H1 (cell line): ENCODE measurements around the gene SLCO2A1. TPM values are rescaled to one million over a fixed set of nuclear protein-coding genes. Genes with fewer than 3 reads are reported as not detected.

Experiments used
- CTCF ChIA-PET: fragments of 300-600 bp; sonication (Branson Sonifier 250); formaldehyde crosslinking; loops from one replicate; lab custom pipeline; 2021; ENCODE audit not compliant: partially characterized antibody; lab: Charles Lee
- POLR2A ChIA-PET: fragments of 300-600 bp; sonication (Branson Sonifier 250); formaldehyde crosslinking; loops from one replicate; lab custom pipeline; 2021; ENCODE audit warnings: inconsistent platforms; ENCODE audit not compliant: partially characterized antibody; lab: Charles Lee
- DNase-seq, 2 experiments: peaks; one replicate each; pipeline versions ENCODE4 v3.0.0 to v3.0.0-alpha.2; 2010 to 2022; ENCODE audit warnings: low spot score in 2 of 2, low read depth in 1 of 2, mixed read lengths in 1 of 2
- FAIRE-seq: peaks from 2 replicates; lab custom pipeline; 2011; peaks lifted over from hg19 to GRCh38; lab: Jason Lieb, UNC
- H2AFZ ChIP-seq: 2 replicates; pipeline ENCODE4 v1.8.1; 2012; ENCODE audit warnings: low read length, inconsistent platforms
- H2AK5ac ChIP-seq: 2 replicates; pipeline ENCODE4 v1.6.1; 2013; ENCODE audit warnings: low read depth, low read length
- H2BK120ac ChIP-seq: replicated peaks from 2 replicates; pipeline ENCODE3; 2013; ENCODE audit warnings: low read depth, low read length, inconsistent platforms
- H2BK12ac ChIP-seq: 2 replicates; pipeline ENCODE4 v1.6.1; 2013; ENCODE audit warnings: low read depth, low read length
- H2BK15ac ChIP-seq: 2 replicates; pipeline ENCODE4 v1.6.1; 2013; ENCODE audit warnings: low read length
- H2BK20ac ChIP-seq: 2 replicates; pipeline ENCODE4 v1.6.1; 2013; ENCODE audit warnings: low read length
- H2BK5ac ChIP-seq: 2 replicates; pipeline ENCODE4 v1.6.1; 2013; ENCODE audit warnings: low read depth, low read length
- H3K14ac ChIP-seq: 2 replicates; pipeline ENCODE4 v1.6.1; 2013; ENCODE audit warnings: inconsistent platforms; ENCODE audit not compliant: insufficient read length
- H3K18ac ChIP-seq: 2 replicates; pipeline ENCODE4 v1.6.1; 2013; ENCODE audit warnings: low read length; ENCODE audit errors: extremely low read depth
- H3K23ac ChIP-seq: 2 replicates; pipeline ENCODE4 v1.6.1; 2013; ENCODE audit warnings: inconsistent platforms; ENCODE audit not compliant: insufficient read length
- H3K23me2 ChIP-seq: 2 replicates; pipeline ENCODE4 v1.6.1; 2013; ENCODE audit warnings: low read depth, low read length
- H3K27ac ChIP-seq: 2 replicates; pipeline ENCODE4 v1.6.1; 2011; ENCODE audit warnings: low read depth, low read length, inconsistent platforms
- H3K27me3 ChIP-seq, 4 experiments: replicated peaks in 1 of 4; 1 replicate in 1 of 4; 2 replicates in 3 of 4; pipeline versions ENCODE4 v1.6.1 to v1.8.1; 2011 to 2013; ENCODE audit warnings: low read length in 3 of 4, mild to moderate bottlenecking in 3 of 4, inconsistent platforms in 2 of 4, mixed read lengths in 2 of 4, moderate library complexity in 1 of 4; ENCODE audit not compliant: control insufficient read depth in 3 of 4, insufficient read depth in 3 of 4; ENCODE audit errors: extremely low read depth in 1 of 4
- H3K36me3 ChIP-seq, 4 experiments: 2 replicates each; pipeline versions ENCODE4 v1.6.1 to v1.8.1; 2011 to 2013; ENCODE audit warnings: mild to moderate bottlenecking in 4 of 4, low read length in 3 of 4, moderate library complexity in 2 of 4, control low read depth in 1 of 4, inconsistent platforms in 1 of 4; ENCODE audit not compliant: insufficient read depth in 4 of 4, control insufficient read depth in 2 of 4
- H3K4ac ChIP-seq: replicated peaks from 2 replicates; pipeline ENCODE3; 2013; ENCODE audit warnings: low read length, low read depth, mixed read lengths, inconsistent platforms; ENCODE audit not compliant: insufficient read length
- H3K4me1 ChIP-seq, 4 experiments: replicated peaks in 1 of 4; 1 replicate in 1 of 4; 2 replicates in 3 of 4; pipeline versions ENCODE4 v1.6.1 to v1.8.1; 2011 to 2013; ENCODE audit warnings: low read length in 3 of 4, inconsistent platforms in 2 of 4, mixed read lengths in 1 of 4; ENCODE audit not compliant: insufficient read depth in 4 of 4, control insufficient read depth in 3 of 4
- H3K4me2 ChIP-seq, 2 experiments: 2 replicates each; pipeline versions ENCODE4 v1.6.1 to v1.8.1; 2011 to 2013; ENCODE audit warnings: low read depth in 2 of 2, low read length in 2 of 2, control low read depth in 1 of 2, inconsistent platforms in 1 of 2, mild to moderate bottlenecking in 1 of 2; ENCODE audit not compliant: insufficient read depth in 1 of 2
- H3K4me3 ChIP-seq, 4 experiments: fragments of 200-600, 300-600 bp in 1 of 4; sonication (generic), shearing (Covaris generic), sonication (Bioruptor Twin) in 1 of 4; 2 replicates each; pipeline versions ENCODE4 v1.5.1 to v1.8.1; 2011 to 2016; ENCODE audit warnings: low read length in 4 of 4, low read depth in 3 of 4, control low read depth in 2 of 4, inconsistent platforms in 2 of 4, mild to moderate bottlenecking in 2 of 4, mixed read lengths in 1 of 4, moderate library complexity in 1 of 4; ENCODE audit not compliant: insufficient read depth in 2 of 4; ENCODE audit errors: extremely low read depth in 1 of 4
- H3K56ac ChIP-seq: replicated peaks from 2 replicates; pipeline ENCODE3; 2013; ENCODE audit warnings: low read depth, mild to moderate bottlenecking, mixed read lengths, low read length, inconsistent platforms; ENCODE audit not compliant: insufficient read length
- H3K79me1 ChIP-seq: 2 replicates; pipeline ENCODE4 v1.6.1; 2013; ENCODE audit warnings: low read depth, low read length, control low read depth
- H3K79me2 ChIP-seq, 2 experiments: 2 replicates each; pipeline versions ENCODE4 v1.6.1 to v1.8.1; 2012 to 2013; ENCODE audit warnings: low read length in 2 of 2, mild to moderate bottlenecking in 2 of 2, inconsistent platforms in 1 of 2; ENCODE audit not compliant: insufficient read depth in 2 of 2, control insufficient read depth in 1 of 2
- H3K9ac ChIP-seq, 4 experiments: replicated peaks in 1 of 4; 1 replicate in 1 of 4; 2 replicates in 3 of 4; pipeline versions ENCODE4 v1.6.1 to v1.8.1; 2011 to 2013; ENCODE audit warnings: low read depth in 3 of 4, low read length in 3 of 4, control low read depth in 2 of 4, mild to moderate bottlenecking in 2 of 4, moderate library complexity in 2 of 4, inconsistent platforms in 1 of 4; ENCODE audit errors: extremely low read depth in 1 of 4
- H3K9me3 ChIP-seq, 2 experiments: 2 replicates each; pipeline versions ENCODE4 v1.6.1 to v1.8.1; 2012 to 2013; ENCODE audit warnings: mild to moderate bottlenecking in 2 of 2, moderate library complexity in 2 of 2, control low read depth in 1 of 2, inconsistent platforms in 1 of 2, low read depth in 1 of 2, low read length in 1 of 2, mixed read lengths in 1 of 2; ENCODE audit not compliant: insufficient read depth in 2 of 2
- H4K20me1 ChIP-seq, 2 experiments: replicated peaks in 1 of 2; 2 replicates each; pipeline versions ENCODE3 to v1.8.1; 2011 to 2013; ENCODE audit warnings: inconsistent platforms in 2 of 2, low read length in 2 of 2, mild to moderate bottlenecking in 1 of 2; ENCODE audit not compliant: insufficient read depth in 2 of 2, control insufficient read depth in 1 of 2
- H4K5ac ChIP-seq: 2 replicates; pipeline ENCODE4 v1.6.1; 2013; ENCODE audit warnings: low read length, low read depth, mixed read lengths, inconsistent platforms; ENCODE audit not compliant: insufficient read length
- H4K8ac ChIP-seq: 2 replicates; pipeline ENCODE4 v1.8.0; 2013; ENCODE audit warnings: mild to moderate bottlenecking, moderate library complexity, low read length, inconsistent platforms; ENCODE audit not compliant: insufficient read depth; ENCODE audit errors: extremely low read depth
- H4K91ac ChIP-seq: replicated peaks from 2 replicates; pipeline ENCODE3; 2013; ENCODE audit warnings: low read length, mixed read lengths, inconsistent platforms; ENCODE audit not compliant: insufficient read length
- CBX5 ChIP-seq: fragments of 300-800, 300-1000 bp; sonication (generic); IDR thresholded peaks from 2 replicates; pipeline ENCODE4 v1.7.1; 2016; ENCODE audit warnings: antibody characterized with exemption, low read length, low read depth
- PHF8 ChIP-seq: fragments of 200-600 bp; sonication (generic); conservative IDR thresholded peaks from 2 replicates; pipeline ENCODE4 v1.7.1; 2012; ENCODE audit warnings: low read depth, mild to moderate bottlenecking, inconsistent platforms, low read length, moderate library complexity
- WGBS, 2 experiments: shearing (Covaris generic) in 1 of 2; methylation state at CpG; one replicate each; pipeline versions ENCODE4 v1.1.6 to v1.1.7; 2013 to 2015; ENCODE audit warnings: low lambda C conversion rate in 2 of 2, mixed read lengths in 2 of 2, inconsistent platforms in 1 of 2, low coverage in 1 of 2, missing lambda C conversion rate in 1 of 2; ENCODE audit not compliant: insufficient replicate concordance in 2 of 2, insufficient coverage in 1 of 2, insufficient read length in 1 of 2; ENCODE audit errors: extremely low coverage in 1 of 2, missing lambda C conversion rate in 1 of 2; 5-methylcytosine and 5-hydroxymethylcytosine counted together
- polyA plus RNA-seq, 7 experiments: library from polyadenylated mRNA; depleted of rRNA in 3 of 7; stranded (reverse) in 5 of 7; unstranded in 2 of 7; fragments of >200 nt in 5 of 7; fragments of 200-250 nt in 2 of 7; gene quantifications; 1 replicate in 5 of 7; 2 replicates in 1 of 7; 4 replicates in 1 of 7; pipeline versions ENCODE4 v1.2.1 to v1.2.3, GENCODE V29; 2011 to 2013; ENCODE audit warnings: missing spikeins in 2 of 7, mixed read lengths in 2 of 7
- total RNA-seq: library from RNA; stranded (reverse); fragmentation: NEBNext Ultra II Directional; extraction: Animal tissue kit (Norgen Biotek cat#: 25700); gene quantifications from 2 replicates; pipeline ENCODE4 v1.2.1, GENCODE V29; 2021

The SLCO2A1 gene
- total and polyA plus RNA-seq, 2 of the 8 experiments (the other 6 are each of a cell fraction or from before 2014, with no cell fraction given), result 1.1 to 2.3 TPM

- ChIA-PET POLR2A (no interaction called here), CTCF (interaction anchor here (1.5 kb wide), 1 partner anchor 9 kb away, joined by 4 read pairs; no protein-coding TSS in a partner anchor)
- no peaks in the 10 kb centered on the region for H3K23me2 ChIP-seq
- no peaks in the 10 kb centered on the region for H3K79me2 ChIP-seq
- no peak overlapping the region for H2BK12ac ChIP-seq
- H3K56ac ChIP-seq, result no peak overlapping the region
- no peaks in the 10 kb centered on the region for H3K27me3 ChIP-seq
- H2AFZ ChIP-seq, result no peak overlapping the region
- no peak overlapping the region for H4K91ac ChIP-seq
- H3K4me2 ChIP-seq, result no peak overlapping the region
- no peak overlapping the region for H2BK5ac ChIP-seq
- H3K14ac ChIP-seq, result no peak overlapping the region
- H4K8ac ChIP-seq, result no peak overlapping the region
- no peaks in the 10 kb centered on the region for H3K79me1 ChIP-seq
- no peak overlapping the region for H3K4ac ChIP-seq
- no peak overlapping the region for H3K9ac ChIP-seq
- no peak overlapping the region for H2BK120ac ChIP-seq
- DNase-seq (no peak), FAIRE-seq (no peak)
- no peaks in the 10 kb centered on the region for H4K20me1 ChIP-seq
- H3K27ac ChIP-seq, result no peak overlapping the region
- 86% methylated on average over 12 of the region's 12 CpGs; no CpG with 5 or more reads in 1 of the 2 experiments for WGBS, 2 experiments
- TF ChIP-seq PHF8, result no peak
- TF ChIP-seq CBX5, result no peak
- no peak overlapping the region for H3K4me3 ChIP-seq
- no peak overlapping the region for H3K18ac ChIP-seq
- no peak overlapping the region for H2AK5ac ChIP-seq
- no peaks in the 10 kb centered on the region for H3K9me3 ChIP-seq
- no peak overlapping the region for H3K23ac ChIP-seq
- no peaks in the 10 kb centered on the region for H3K4me1 ChIP-seq
- no peaks in the 10 kb centered on the region for H3K36me3 ChIP-seq
- no peak overlapping the region for H4K5ac ChIP-seq
- no peak overlapping the region for H2BK15ac ChIP-seq
- H2BK20ac ChIP-seq, result no peak overlapping the region
Observed at GRCh38 chr3:133914839-133915600, 114.7 kb downstream of the SLCO2A1 start.
